ENCODE results near the gene CEP135.
A peak's percentile ranks its signal among the peaks of the same experiment; 100 is the strongest.

The CEP135 gene

GRCh38 chr4:55948726-55949481 is at the start of gene CEP135:
Gene CEP135 (plus strand): TSS chr4:55948945. CDS start chr4:55952131, 3,186 bp downstream.
- H3K27me3 Mint-ChIP-seq = no peaks in the 10 kb centered on the region
- peaks cover 7 to 8% of the 10 kb centered on the region in 2 donors for H3K9me3 Mint-ChIP-seq
- ATAC-seq (peak; percentile 87), DNase-seq (peak; percentile 97)
- peak within 1 kb of the TSS; percentile 84 to 88 for H3K4me3 Mint-ChIP-seq
- peak within 1 kb of the TSS; percentile 95 to 97 for H3K27ac Mint-ChIP-seq
- peaks cover 32% of the 10 kb centered on the region for H3K4me1 Mint-ChIP-seq

GRCh38 chr4:55902677-55903076 is 46.1 kb upstream of the CEP135 start:
- Mint-ChIP-seq H3K9me3 (no peaks in the 10 kb centered on the region), H3K4me3 (no peak overlapping the region), H3K27ac (peak overlapping the region in 1 of 2 donors; percentile 40), H3K4me1 (peaks cover 31% of the 10 kb centered on the region), H3K27me3 (no peaks in the 10 kb centered on the region)
- DNase-seq (no peak), ATAC-seq (no peak)

GRCh38 chr4:55903577-55903976 is 45.2 kb upstream of the CEP135 start:
- no peak overlapping the region for H3K4me3 Mint-ChIP-seq
- H3K9me3 Mint-ChIP-seq = no peaks in the 10 kb centered on the region
- DNase-seq (no peak), ATAC-seq (no peak)
- peaks cover 31% of the 10 kb centered on the region for H3K4me1 Mint-ChIP-seq
- H3K27me3 Mint-ChIP-seq = no peaks in the 10 kb centered on the region
- no peak overlapping the region for H3K27ac Mint-ChIP-seq

- peaks cover 31% of the 10 kb centered on the region for H3K4me1 Mint-ChIP-seq
- no peak overlapping the region for H3K27ac Mint-ChIP-seq
- H3K27me3 Mint-ChIP-seq = no peaks in the 10 kb centered on the region
- no peaks in the 10 kb centered on the region for H3K9me3 Mint-ChIP-seq
- no peak for DNase-seq
- no peak for ATAC-seq
- no peak overlapping the region for H3K4me3 Mint-ChIP-seq
Observed at GRCh38 chr4:55904576-55904975, 44.2 kb upstream of the CEP135 start.

GRCh38 chr4:55906323-55906722 is 42.4 kb upstream of the CEP135 start:
- H3K27ac Mint-ChIP-seq = peak overlapping the region in 1 of 2 donors; percentile 63
- ATAC-seq = no peak
- H3K4me3 Mint-ChIP-seq = no peak overlapping the region

DNA sequence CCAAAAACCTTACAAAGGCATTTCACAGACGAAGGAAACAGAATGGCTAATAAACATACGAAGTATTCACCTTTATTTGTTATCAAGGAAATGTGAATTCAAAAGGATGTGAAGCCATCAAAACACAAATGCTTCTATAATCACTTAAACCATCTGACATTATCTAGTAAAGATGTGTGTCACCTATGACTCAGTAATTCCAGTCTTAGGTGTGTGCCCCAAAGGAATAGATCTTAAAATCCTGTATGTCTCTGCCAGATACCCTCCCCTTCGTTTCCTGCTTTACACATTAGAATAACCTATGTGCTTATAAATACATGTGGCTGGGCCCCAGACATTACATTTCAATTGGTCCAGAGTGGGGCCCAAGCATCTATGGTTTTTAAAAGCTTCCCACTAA is 41.8 kb upstream of the CEP135 start:
- Mint-ChIP-seq H3K4me3 (peak overlapping the region; percentile 4 to 25), H3K4me1 (peaks cover 31% of the 10 kb centered on the region), H3K27me3 (no peaks in the 10 kb centered on the region), H3K9me3 (no peaks in the 10 kb centered on the region), H3K27ac (peak overlapping the region; percentile 54 to 81)
- ATAC-seq (peak; percentile 85), DNase-seq (peak; percentile 3 to 11)

More at GRCh38 chr4:55906323-55906722, 42.4 kb upstream of the CEP135 start:
- H3K27me3 Mint-ChIP-seq = no peaks in the 10 kb centered on the region
- no peak for DNase-seq
- no peaks in the 10 kb centered on the region for H3K9me3 Mint-ChIP-seq
- peaks cover 31% of the 10 kb centered on the region for H3K4me1 Mint-ChIP-seq

DNA sequence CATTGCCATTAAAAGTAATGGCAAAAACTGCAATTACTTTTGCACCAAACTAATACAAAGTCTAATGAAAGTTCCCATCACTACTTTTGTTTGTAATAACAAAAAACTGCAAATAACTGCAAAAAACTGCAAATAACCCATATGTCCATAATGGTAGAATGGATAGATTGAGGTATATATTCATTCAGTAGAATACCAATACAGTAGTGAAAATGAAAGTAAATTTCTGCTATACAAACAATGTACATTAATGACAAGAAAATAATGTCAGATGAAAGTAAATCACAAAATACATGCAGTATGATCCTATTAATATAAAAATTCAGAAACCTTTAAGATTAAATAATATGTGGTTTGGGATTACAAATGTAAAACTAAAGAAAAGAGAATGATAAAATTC is 41.3 kb upstream of the CEP135 start:
- peaks cover 31% of the 10 kb centered on the region for H3K4me1 Mint-ChIP-seq
- H3K4me3 Mint-ChIP-seq = peak overlapping the region; percentile 4 to 6
- H3K27ac Mint-ChIP-seq = peak overlapping the region; percentile 81 to 93
- no peaks in the 10 kb centered on the region for H3K27me3 Mint-ChIP-seq
- H3K9me3 Mint-ChIP-seq = no peaks in the 10 kb centered on the region
- ATAC-seq = no peak
- no peak for DNase-seq

DNA sequence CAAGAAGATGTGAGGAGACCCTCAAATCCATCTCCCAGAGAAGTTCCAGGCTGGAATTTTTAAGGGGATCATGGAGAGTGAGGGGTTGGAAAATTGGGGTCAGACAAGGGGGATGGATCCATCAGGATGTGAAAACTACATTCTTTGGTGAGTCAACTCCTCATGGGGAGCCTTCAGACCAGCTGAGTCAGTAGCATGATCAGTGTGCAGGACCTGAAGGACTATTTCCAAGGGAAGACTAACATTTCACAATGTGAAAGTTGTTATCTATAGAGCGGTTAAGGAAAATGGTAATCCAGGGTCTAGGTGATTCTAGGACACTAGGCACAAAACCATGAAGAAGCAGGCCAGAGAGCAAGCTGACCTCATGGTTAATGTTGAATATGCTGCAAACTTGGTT is 38.6 kb upstream of the CEP135 start:
- no peak for DNase-seq

GRCh38 chr4:55912249-55912648 is 36.5 kb upstream of the CEP135 start:
- peaks cover 5% of the 10 kb centered on the region for H3K4me1 Mint-ChIP-seq
- H3K9me3 Mint-ChIP-seq = no peaks in the 10 kb centered on the region
- ATAC-seq = no peak
- H3K4me3 Mint-ChIP-seq = no peak overlapping the region
- no peak overlapping the region for H3K27ac Mint-ChIP-seq
- no peak for DNase-seq
- H3K27me3 Mint-ChIP-seq = no peaks in the 10 kb centered on the region

More for the DNA sequence above, 38.6 kb upstream of the CEP135 start:
- H3K4me3 Mint-ChIP-seq = no peak overlapping the region
- no peaks in the 10 kb centered on the region for H3K9me3 Mint-ChIP-seq
- H3K27me3 Mint-ChIP-seq = no peaks in the 10 kb centered on the region
- peak overlapping the region in 1 of 2 donors; percentile 34 for H3K27ac Mint-ChIP-seq
- no peak for ATAC-seq
- H3K4me1 Mint-ChIP-seq = peaks cover 21% of the 10 kb centered on the region

GRCh38 chr4:55920571-55920970 is 28.2 kb upstream of the CEP135 start:
- Mint-ChIP-seq H3K27ac (no peak overlapping the region), H3K4me3 (no peak overlapping the region), H3K27me3 (no peaks in the 10 kb centered on the region), H3K4me1 (no peaks in the 10 kb centered on the region), H3K9me3 (peaks cover 0 to 7% of the 10 kb centered on the region in 2 donors)
- ATAC-seq = no peak
- DNase-seq = no peak

GRCh38 chr4:55921093-55921492 is 27.7 kb upstream of the CEP135 start:
- ATAC-seq (no peak), DNase-seq (no peak)
- no peak overlapping the region for H3K27ac Mint-ChIP-seq

DNA sequence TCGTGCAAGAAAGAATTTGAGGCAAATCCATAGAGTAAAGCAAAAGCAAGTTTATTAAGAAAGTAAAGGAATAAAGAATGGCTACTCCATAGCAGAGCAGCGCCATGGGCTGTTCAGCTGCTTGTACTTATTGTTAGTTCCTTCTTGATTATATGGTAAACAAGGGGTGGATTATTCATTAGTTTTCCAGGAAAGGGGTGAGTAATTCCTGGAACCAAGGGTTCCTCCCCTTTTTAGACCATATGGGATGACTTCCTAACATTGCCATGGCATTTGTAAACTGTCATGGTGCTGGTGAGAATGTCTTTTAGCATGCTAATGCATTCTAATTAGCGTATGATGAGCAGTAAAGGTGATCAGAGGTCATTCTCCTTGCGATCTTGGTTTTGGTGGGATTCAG is 23.5 kb upstream of the CEP135 start:
- Mint-ChIP-seq H3K9me3 (peaks cover 0 to 5% of the 10 kb centered on the region in 2 donors), H3K27ac (peak overlapping the region in 1 of 2 donors; percentile 84), H3K4me1 (no peaks in the 10 kb centered on the region), H3K4me3 (no peak overlapping the region), H3K27me3 (no peaks in the 10 kb centered on the region)
- no peak for ATAC-seq
- DNase-seq = no peak

More at GRCh38 chr4:55921093-55921492, 27.7 kb upstream of the CEP135 start:
- no peaks in the 10 kb centered on the region for H3K4me1 Mint-ChIP-seq
- no peak overlapping the region for H3K4me3 Mint-ChIP-seq
- no peaks in the 10 kb centered on the region for H3K27me3 Mint-ChIP-seq
- peaks cover 0 to 7% of the 10 kb centered on the region in 2 donors for H3K9me3 Mint-ChIP-seq

DNA sequence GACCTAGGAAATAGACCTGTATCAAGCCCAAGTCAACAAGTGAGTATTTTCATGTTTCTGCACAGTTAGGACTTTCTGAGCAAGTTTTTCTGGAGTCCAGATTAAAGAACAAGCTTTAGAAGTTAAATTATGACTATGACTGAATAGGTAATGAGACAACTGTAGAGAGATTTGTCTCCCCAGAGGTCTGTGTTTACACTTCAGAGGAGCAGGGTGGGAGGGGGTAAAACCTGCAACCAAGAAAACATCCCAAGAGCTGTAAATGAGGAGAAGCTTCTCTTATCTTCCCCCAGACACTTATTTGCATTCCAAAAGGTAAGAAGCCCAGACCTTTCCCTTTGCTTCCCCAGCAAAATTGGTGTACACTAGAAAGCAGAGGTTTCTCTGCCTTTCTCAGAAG is 22.1 kb upstream of the CEP135 start:
- Mint-ChIP-seq H3K27me3 (no peaks in the 10 kb centered on the region), H3K4me3 (no peak overlapping the region), H3K4me1 (no peaks in the 10 kb centered on the region), H3K9me3 (peaks cover 0 to 5% of the 10 kb centered on the region in 2 donors), H3K27ac (no peak overlapping the region)
- DNase-seq (no peak), ATAC-seq (no peak)

- DNase-seq = no peak
- no peaks in the 10 kb centered on the region for H3K27me3 Mint-ChIP-seq
- no peak for ATAC-seq
- peaks cover 0 to 5% of the 10 kb centered on the region in 2 donors for H3K9me3 Mint-ChIP-seq
- H3K4me3 Mint-ChIP-seq = no peak overlapping the region
- no peak overlapping the region for H3K27ac Mint-ChIP-seq
- H3K4me1 Mint-ChIP-seq = no peaks in the 10 kb centered on the region
Observed at GRCh38 chr4:55927803-55928437, 20.8 kb upstream of the CEP135 start.

GRCh38 chr4:55928846-55929245 is 19.9 kb upstream of the CEP135 start:
- DNase-seq (no peak), ATAC-seq (no peak)
- Mint-ChIP-seq H3K9me3 (peaks cover 2 to 5% of the 10 kb centered on the region in 2 donors), H3K4me1 (no peaks in the 10 kb centered on the region), H3K27me3 (no peaks in the 10 kb centered on the region), H3K27ac (no peak overlapping the region), H3K4me3 (no peak overlapping the region)

DNA sequence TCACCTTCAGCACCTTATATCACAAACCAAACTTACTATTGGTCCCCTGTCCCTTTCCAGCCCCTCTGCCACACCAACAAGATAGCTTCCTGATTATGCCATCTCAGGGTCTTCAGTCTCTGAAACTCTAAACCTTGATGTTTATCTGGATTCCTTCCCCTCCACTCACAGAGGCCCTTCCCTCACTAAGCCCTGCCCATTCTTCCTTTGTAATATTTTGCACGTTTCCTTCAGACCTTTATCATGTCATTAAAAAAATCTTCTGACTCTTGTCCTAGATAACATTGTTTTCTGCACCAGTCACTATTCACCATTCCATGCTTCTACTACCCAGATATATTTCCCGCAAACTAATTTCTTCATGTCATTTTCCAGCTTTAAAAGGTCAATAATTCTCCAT is 17.7 kb upstream of the CEP135 start:
- no peak for DNase-seq

More for the DNA sequence above, 17.7 kb upstream of the CEP135 start:
- no peaks in the 10 kb centered on the region for H3K4me1 Mint-ChIP-seq
- H3K9me3 Mint-ChIP-seq = peaks cover 10 to 20% of the 10 kb centered on the region in 2 donors
- H3K27ac Mint-ChIP-seq = no peak overlapping the region
- no peak overlapping the region for H3K4me3 Mint-ChIP-seq
- no peak for ATAC-seq
- H3K27me3 Mint-ChIP-seq = no peaks in the 10 kb centered on the region

Data from stimulated activated naive CD8-positive, alpha-beta T cell treated with anti-CD3 and anti-CD28 coated beads, Interleukin-15, amount 100 ng/mL, for 72 hours (primary cell).